HCT116 (cell line): Measurements from ENCODE around the gene RGCC. TPM values are rescaled to one million over a fixed set of nuclear protein-coding genes. Genes with fewer than 3 reads are reported as not detected.

Source experiments
- ATAC-seq: fragments of 200-7000 bp; cut with Tn5 transposase; 2 replicates; pipeline ENCODE4 v1.9.1; 2020; ENCODE audit warnings: mild to moderate bottlenecking, moderate library complexity
- BruUV-seq: library from RNA; stranded (reverse); fragments of 400-500 nt; replicated peaks from 2 replicates; lab custom pipeline; 2021; lab: Mats Ljungman, UMichigan
- CTCF ChIA-PET: fragments of 300-600 bp; sonication (Branson Sonifier 250); formaldehyde crosslinking; loops from one replicate; lab custom pipeline; 2021; ENCODE audit warnings: antibody characterized with exemption; lab: Charles Lee
- POLR2A ChIA-PET: fragments of 300-600, 350-600 bp; sonication (Branson Sonifier 250); formaldehyde crosslinking; loops from one replicate; lab custom pipeline; 2021; ENCODE audit warnings: antibody characterized with exemption; lab: Charles Lee
- RAD21 ChIA-PET, 2 experiments: fragments of 300-600 bp; sonication (Branson Sonifier 250); formaldehyde crosslinking; loops; one replicate each; lab custom pipeline; 2023; ENCODE audit warnings: low total read pairs in 2 of 2; ENCODE audit not compliant: uncharacterized antibody in 2 of 2, unreplicated experiment in 2 of 2, low non-redundant PET in 1 of 2; lab: Charles Lee
- DNase-seq: peaks from one replicate; pipeline ENCODE4 v3.0.0-alpha.2; 2010; ENCODE audit warnings: low read depth, low spot score
- H2AFZ ChIP-seq: fragments of 200-600 bp; shearing (Covaris generic), sonication (generic); 2 replicates; pipeline ENCODE4 v1.6.1; 2017; ENCODE audit warnings: low read depth, mixed run types, mixed read lengths, antibody characterized with exemption, low read length; ENCODE audit not compliant: poor library complexity, severe bottlenecking
- H3K27ac ChIP-seq: 2 replicates; pipeline ENCODE4 v1.5.1; 2012; ENCODE audit warnings: low read depth, low read length
- H3K27me3 ChIP-seq: fragments of 200-600 bp; sonication (generic); 2 replicates; pipeline ENCODE4 v1.6.1; 2016; ENCODE audit warnings: mixed run types, low read length, mixed read lengths; ENCODE audit not compliant: insufficient read depth
- H3K36me3 ChIP-seq, 2 experiments: fragments of 200-500 bp in 1 of 2; fragments of 200-600 bp in 1 of 2; sonication (Bioruptor generic) in 1 of 2; sonication (generic) in 1 of 2; 2 replicates each; pipeline versions ENCODE4 v1.5.1 to v1.6.1; 2014 to 2016; ENCODE audit warnings: low read length in 2 of 2, inconsistent platforms in 1 of 2, mixed read lengths in 1 of 2, mixed run types in 1 of 2; ENCODE audit not compliant: insufficient read depth in 2 of 2, control insufficient read depth in 1 of 2
- H3K4me1 ChIP-seq, 2 experiments: fragments of 200-600 bp in 1 of 2; sonication (generic) in 1 of 2; 2 replicates each; pipeline versions ENCODE4 v1.5.1 to v1.6.1; 2012 to 2017; ENCODE audit warnings: low read length in 2 of 2, inconsistent platforms in 1 of 2, mild to moderate bottlenecking in 1 of 2, mixed read lengths in 1 of 2, mixed run types in 1 of 2, moderate library complexity in 1 of 2; ENCODE audit not compliant: insufficient read depth in 2 of 2, control insufficient read depth in 1 of 2
- H3K4me2 ChIP-seq: fragments of 200-600 bp; sonication (generic); 2 replicates; pipeline ENCODE4 v1.6.1; 2017; ENCODE audit warnings: mixed run types, low read length, mixed read lengths
- H3K4me3 ChIP-seq, 2 experiments: fragments of 200-600 bp in 1 of 2; sonication (generic) in 1 of 2; replicated peaks in 1 of 2; 2 replicates each; pipeline ENCODE4 v1.5.1; 2011 to 2016; ENCODE audit warnings: low read length in 2 of 2, control low read depth in 1 of 2, low read depth in 1 of 2, mild to moderate bottlenecking in 1 of 2, mixed read lengths in 1 of 2, mixed run types in 1 of 2
- H3K79me2 ChIP-seq: fragments of 200-600 bp; sonication (generic); 2 replicates; pipeline ENCODE4 v1.6.1; 2017; ENCODE audit warnings: mild to moderate bottlenecking, mixed run types, low read length, moderate library complexity, mixed read lengths; ENCODE audit not compliant: insufficient read depth
- H3K9ac ChIP-seq: fragments of 200-600 bp; sonication (generic); 2 replicates; pipeline ENCODE4 v1.6.1; 2016; ENCODE audit warnings: low read length, mixed read lengths
- H3K9me2 ChIP-seq: fragments of 200-600 bp; sonication (generic), shearing (Covaris generic); 2 replicates; pipeline ENCODE4 v1.6.1; 2017; ENCODE audit warnings: mixed run types, mild to moderate bottlenecking, moderate library complexity; ENCODE audit not compliant: insufficient read depth
- H3K9me3 ChIP-seq, 2 experiments: fragments of 200-500 bp in 1 of 2; fragments of 200-600 bp in 1 of 2; sonication (Bioruptor generic) in 1 of 2; sonication (generic) in 1 of 2; 2 replicates each; pipeline ENCODE4 v1.6.1; 2014 to 2017; ENCODE audit warnings: low read length in 2 of 2, mixed read lengths in 2 of 2, inconsistent platforms in 1 of 2, low read depth in 1 of 2, mild to moderate bottlenecking in 1 of 2, mixed run types in 1 of 2, moderate library complexity in 1 of 2; ENCODE audit not compliant: control insufficient read depth in 1 of 2, insufficient read depth in 1 of 2
- H4K20me1 ChIP-seq: fragments of 200-600 bp; sonication (generic), shearing (Covaris generic); 2 replicates; pipeline ENCODE4 v1.6.1; 2017; ENCODE audit warnings: mixed run types, mild to moderate bottlenecking, moderate library complexity; ENCODE audit not compliant: insufficient read depth
- ATF3 ChIP-seq: IDR thresholded peaks from 2 replicates; pipeline ENCODE4 v1.6.1; 2012
- CBX3 ChIP-seq: IDR thresholded peaks from 2 replicates; pipeline ENCODE4 v1.6.1; 2012; ENCODE audit warnings: low read depth
- EGR1 ChIP-seq: IDR thresholded peaks from 2 replicates; pipeline ENCODE4 v1.6.1; 2012; ENCODE audit warnings: low read depth
- ELF1 ChIP-seq: IDR thresholded peaks from 2 replicates; pipeline ENCODE4 v1.6.1; 2012; ENCODE audit warnings: low read depth, borderline replicate concordance
- EZH2 ChIP-seq: fragments of 200-600 bp; sonication (generic); IDR thresholded peaks from 2 replicates; pipeline ENCODE4 v1.6.1; 2017; ENCODE audit warnings: antibody characterized with exemption, mixed run types
- FOSL1 ChIP-seq: IDR thresholded peaks from 2 replicates; pipeline ENCODE4 v1.6.1; 2012; ENCODE audit warnings: low read depth
- JUND ChIP-seq: IDR thresholded peaks from 2 replicates; pipeline ENCODE4 v1.6.1; 2012
- MAX ChIP-seq: IDR thresholded peaks from 2 replicates; pipeline ENCODE4 v1.6.1; 2012
- POLR2A ChIP-seq: IDR thresholded peaks from 2 replicates; pipeline ENCODE4 v1.7.0; 2011; ENCODE audit warnings: borderline replicate concordance; ENCODE audit not compliant: insufficient read depth, insufficient read length; ENCODE audit errors: extremely low read depth
- POLR2AphosphoS5 ChIP-seq: IDR thresholded peaks from 2 replicates; pipeline ENCODE4 v1.6.1; 2011; ENCODE audit warnings: mild to moderate bottlenecking, low read depth, low read length, moderate library complexity
- REST ChIP-seq: IDR thresholded peaks from 2 replicates; pipeline ENCODE4 v1.6.1; 2012; ENCODE audit warnings: low read depth
- SIN3A ChIP-seq: IDR thresholded peaks from 2 replicates; pipeline ENCODE4 v1.6.1; 2012; ENCODE audit warnings: low read depth
- TCF7L2 ChIP-seq: IDR thresholded peaks from 2 replicates; pipeline ENCODE4 v1.7.0; 2011; ENCODE audit warnings: borderline replicate concordance, inconsistent platforms; ENCODE audit not compliant: insufficient read depth, insufficient read length; ENCODE audit errors: extremely low read depth
- YY1 ChIP-seq: IDR thresholded peaks from 2 replicates; pipeline ENCODE4 v1.6.1; 2011; ENCODE audit warnings: low read length, low read depth, moderate library complexity, mild to moderate bottlenecking; ENCODE audit not compliant: insufficient replicate concordance; ENCODE audit errors: extremely low read depth
- ZFX ChIP-seq: fragments of 450-650 bp; IDR thresholded peaks from 2 replicates; pipeline ENCODE4 v1.6.1; 2017
- intact Hi-C: fragments of 100-400 bp; cut with micrococcal nuclease; formaldehyde crosslinking; loops from 2 replicates; pipeline ENCODE4 v1.10.0; 2022
- total RNA-seq: library from RNA; stranded (reverse); gene quantifications from one replicate; pipeline ENCODE4 v1.2.1, GENCODE V29; 2021; ENCODE audit not compliant: unreplicated experiment

RGCC gene
- total RNA-seq, 1 experiment from 2014 or later = 3.2 TPM

GRCh38 chr13:41512441-41512840, 55.1 kb downstream of the RGCC start:
- no peak overlapping the region for H3K27ac ChIP-seq
- H3K4me2 ChIP-seq = no peak overlapping the region
- DNase-seq (no peak), ATAC-seq (no peak)
- H4K20me1 ChIP-seq = no peaks in the 10 kb centered on the region
- H3K4me1 ChIP-seq = no peaks in the 10 kb centered on the region
- H3K9ac ChIP-seq = no peak overlapping the region
- H3K4me3 ChIP-seq = no peak overlapping the region
- no peaks in the 10 kb centered on the region for H3K9me2 ChIP-seq
- H3K9me3 ChIP-seq = no peaks in the 10 kb centered on the region
- intact Hi-C loops = no loop called here
- H3K27me3 ChIP-seq = no peaks in the 10 kb centered on the region
- no peaks in the 10 kb centered on the region for H3K79me2 ChIP-seq
- ChIA-PET CTCF (no interaction called here), POLR2A (no interaction called here), RAD21 (no interaction called here)
- no peak overlapping the region for H2AFZ ChIP-seq
- no peaks in the 10 kb centered on the region for H3K36me3 ChIP-seq
- TF ChIP-seq MAX (no peak), TCF7L2 (no peak), JUND (no peak), EZH2 (no peak), POLR2A (no peak), ATF3 (no peak), EGR1 (no peak), CBX3 (no peak), ZFX (no peak), YY1 (no peak), FOSL1 (no peak), ELF1 (no peak), SIN3A (no peak)
- no TSS peak for BruUV-seq

GRCh38 chr13:41513600-41513999, 56.2 kb downstream of the RGCC start:
- ATAC-seq (no peak), DNase-seq (no peak)
- Histone ChIP-seq H4K20me1 (no peaks in the 10 kb centered on the region), H3K4me3 (no peak overlapping the region), H3K9me2 (no peaks in the 10 kb centered on the region), H2AFZ (no peak overlapping the region), H3K27ac (no peak overlapping the region), H3K4me1 (no peaks in the 10 kb centered on the region), H3K79me2 (no peaks in the 10 kb centered on the region), H3K4me2 (no peak overlapping the region), H3K9me3 (no peaks in the 10 kb centered on the region), H3K36me3 (no peaks in the 10 kb centered on the region), H3K27me3 (no peaks in the 10 kb centered on the region), H3K9ac (no peak overlapping the region)
- ChIA-PET CTCF (no interaction called here), POLR2A (no interaction called here), RAD21 (no interaction called here)
- intact Hi-C loops = no loop called here
- TF ChIP-seq POLR2AphosphoS5 (no peak), REST (no peak)
- no TSS peak for BruUV-seq
